HG03432 (cell line): Measurements from ENCODE around the gene CEP192.

ENCODE experiments used
- ATAC-seq: cut with Tn5 transposase; IDR thresholded peaks from one replicate; pipeline ENCODE4 v1.9.1; 2021; ENCODE audit warnings: mild to moderate bottlenecking, moderate library complexity; ENCODE audit not compliant: unreplicated experiment

CEP192 gene

DNA sequence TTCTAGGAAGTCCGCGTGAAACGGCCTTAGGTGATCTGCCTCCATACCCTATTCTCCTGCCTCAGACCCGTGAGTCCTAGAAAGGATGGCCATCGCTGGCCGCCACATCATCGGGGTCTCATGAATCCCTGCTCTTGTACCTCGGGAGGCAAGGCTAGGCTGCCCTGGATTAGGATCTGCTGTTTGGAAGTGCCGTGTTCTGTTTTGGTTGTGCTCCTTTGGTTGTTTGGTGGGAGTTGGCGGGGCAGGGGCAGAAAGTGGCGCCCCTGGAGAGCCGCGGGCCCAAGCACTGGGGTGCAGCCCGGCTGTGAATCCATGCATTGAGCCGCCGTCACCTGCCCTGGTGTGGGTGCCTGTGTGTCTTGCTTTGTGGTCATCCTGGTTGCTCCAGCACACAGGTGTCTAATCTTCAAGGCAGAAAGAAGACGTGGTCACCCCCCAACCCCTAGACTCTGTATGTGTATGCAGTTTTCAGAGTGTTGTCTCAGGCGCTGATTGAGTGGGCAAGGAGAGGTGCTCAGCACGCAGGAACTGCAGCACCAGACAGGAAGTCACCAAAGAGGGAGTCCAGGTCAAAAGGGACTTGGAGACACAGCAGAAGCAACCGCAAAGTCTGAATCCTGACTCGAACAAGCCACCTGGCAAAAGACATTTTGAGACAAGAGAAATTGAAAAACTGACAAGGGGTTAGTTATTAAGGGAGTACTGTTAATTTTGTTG lies 147.4 kb downstream of the CEP192 start:
- ATAC-seq = no peak

DNA sequence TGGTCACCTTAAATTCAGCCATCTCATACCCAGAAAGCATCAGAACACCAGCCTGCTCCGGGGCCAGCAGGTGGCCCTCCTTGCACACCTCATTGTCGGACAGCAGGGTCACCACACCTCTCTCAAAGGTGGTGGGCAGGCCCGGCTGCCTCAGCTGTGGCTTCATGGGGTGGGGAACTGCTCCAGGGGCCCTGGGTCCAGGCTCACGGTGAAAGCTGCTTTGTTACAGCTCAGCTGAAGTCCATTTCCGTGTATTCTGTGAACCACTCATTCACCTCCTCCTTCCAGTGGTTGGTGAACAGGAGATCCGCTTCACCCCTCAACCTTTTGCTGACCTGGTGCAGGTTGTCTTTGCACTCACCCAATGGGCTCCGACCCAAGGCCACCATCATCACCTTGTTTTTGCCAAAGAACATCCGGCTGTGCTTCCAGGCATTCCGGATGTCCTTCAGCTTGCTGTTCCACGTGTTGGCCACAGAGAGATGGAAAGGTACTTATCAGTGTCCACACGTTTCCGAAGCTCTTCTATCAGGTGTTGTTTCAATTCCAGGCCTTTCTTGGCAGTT lies 148.8 kb downstream of the CEP192 start:
- no peak for ATAC-seq

DNA sequence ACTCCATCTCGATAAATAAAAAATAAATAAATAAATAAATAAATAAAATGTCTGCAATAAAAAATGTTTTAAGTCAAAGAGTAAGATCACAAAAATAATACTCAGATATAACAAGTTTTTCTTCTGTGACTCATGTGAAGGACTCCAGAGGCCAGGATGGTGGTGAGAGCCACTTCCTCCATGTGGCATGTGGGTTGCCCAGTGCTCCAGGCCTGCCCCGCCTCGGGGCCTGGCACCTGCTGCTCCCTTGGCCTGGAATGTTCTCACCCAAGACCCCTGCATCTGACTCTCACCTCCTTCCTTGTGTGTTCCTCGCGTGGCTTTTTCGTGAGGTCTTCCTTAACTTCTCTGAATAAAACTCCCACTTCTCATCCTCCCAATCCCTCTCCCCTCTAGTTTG lies 150.0 kb downstream of the CEP192 start:
- ATAC-seq = no peak

GRCh38 chr18:13145636-13146190 lies 154.6 kb downstream of the CEP192 start:
- no peak for ATAC-seq

GRCh38 chr18:13147130-13147529 lies 156.0 kb downstream of the CEP192 start:
- ATAC-seq = no peak

DNA sequence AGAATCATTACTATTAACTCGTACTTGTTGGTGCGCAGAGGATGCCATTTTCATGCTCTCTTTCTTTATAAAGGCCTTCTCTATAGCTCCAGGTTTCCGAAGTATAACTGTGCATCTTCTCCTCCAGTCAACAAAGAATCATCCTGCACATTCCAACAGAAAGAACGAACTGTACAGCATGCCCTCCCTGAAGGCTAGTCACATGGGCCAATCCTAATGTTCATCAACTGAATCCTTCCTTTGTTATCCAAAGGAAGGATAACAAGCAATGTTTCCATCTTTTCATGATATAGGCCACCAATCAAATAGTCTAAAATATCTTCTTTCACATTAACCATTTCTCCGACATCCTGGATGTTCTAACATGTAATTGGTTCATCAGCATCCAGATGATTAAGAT lies 160.5 kb downstream of the CEP192 start:
- no peak for ATAC-seq

DNA sequence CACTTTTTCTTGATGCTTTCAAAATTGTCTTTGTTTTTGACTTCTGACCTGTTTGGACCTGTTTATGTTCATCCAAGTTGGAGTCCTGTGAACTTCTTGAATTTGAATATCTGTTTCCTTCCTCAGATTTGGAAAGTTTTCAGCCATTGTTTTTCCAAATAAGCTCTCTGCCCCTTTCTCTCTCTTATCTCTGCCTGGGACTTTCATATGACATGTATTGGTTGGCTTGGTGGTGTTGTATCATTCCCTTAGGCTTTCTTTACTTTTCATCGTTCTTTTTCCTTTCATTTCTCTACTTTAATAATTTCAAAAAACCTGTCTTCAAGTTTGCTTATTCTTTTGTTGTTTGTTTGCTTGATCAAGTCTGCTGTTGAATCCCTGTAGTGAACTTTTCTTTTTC lies 167.3 kb downstream of the CEP192 start:
- no peak for ATAC-seq

DNA sequence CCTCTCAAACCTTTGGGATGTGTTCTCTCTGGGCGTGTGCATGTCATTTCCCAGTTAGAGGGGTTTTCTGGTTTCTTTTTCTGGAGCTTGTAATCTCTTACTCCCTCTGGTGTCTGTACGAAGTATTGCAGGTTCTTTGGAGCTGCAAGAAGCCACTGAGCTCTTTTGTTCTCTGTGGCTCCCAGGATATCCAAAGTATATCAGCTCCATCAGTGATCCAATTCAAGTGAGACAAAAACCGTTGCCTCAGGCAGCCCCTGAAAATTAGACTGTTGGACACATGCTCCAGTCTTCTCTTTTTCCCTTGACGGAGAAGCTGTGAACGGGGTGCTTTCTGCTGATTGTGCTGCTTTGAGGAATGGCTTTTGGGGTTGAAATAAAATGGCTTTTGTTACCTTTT lies 168.4 kb downstream of the CEP192 start:
- ATAC-seq = no peak

GRCh38 chr18:13161276-13161899 lies 170.2 kb downstream of the CEP192 start:
- ATAC-seq = no peak

DNA sequence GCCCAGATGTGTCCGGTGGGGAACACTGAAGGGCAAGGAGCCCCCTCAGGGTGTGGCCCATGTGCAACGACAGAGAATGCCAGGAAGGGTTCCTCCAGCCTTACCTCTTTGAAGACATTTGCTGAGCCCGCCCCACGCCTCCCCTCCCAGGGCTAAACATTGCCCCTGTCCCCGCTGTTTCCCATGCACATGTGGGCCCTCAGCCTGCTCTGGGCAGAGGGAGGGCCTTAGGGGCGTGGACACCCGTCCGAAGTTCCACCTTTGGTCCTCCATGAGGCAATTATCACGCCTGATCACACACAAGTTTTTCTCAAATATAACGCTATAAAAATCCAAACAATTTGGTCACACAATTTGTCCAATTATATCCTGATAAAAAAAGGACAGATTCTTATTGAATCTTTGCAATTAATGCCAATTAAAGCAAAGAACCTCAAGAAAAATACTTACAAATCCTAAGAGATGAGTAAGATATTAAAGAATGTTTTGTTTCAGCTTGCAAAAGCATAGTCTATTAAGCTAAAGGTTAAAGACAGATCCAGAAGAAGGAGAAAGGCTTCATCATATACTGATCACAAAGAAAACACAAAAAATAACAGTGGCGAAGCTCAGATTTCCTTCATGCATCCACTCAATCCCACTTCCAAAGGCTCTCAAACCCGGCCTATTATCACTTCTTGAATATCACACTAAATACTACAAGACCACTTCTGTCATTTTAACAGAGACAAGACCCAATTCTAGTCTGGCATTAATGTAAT lies 172.2 kb downstream of the CEP192 start:
- no peak for ATAC-seq

- ATAC-seq = no peak
Measured at GRCh38 chr18:13164406-13164805, 173.2 kb downstream of the CEP192 start.

DNA sequence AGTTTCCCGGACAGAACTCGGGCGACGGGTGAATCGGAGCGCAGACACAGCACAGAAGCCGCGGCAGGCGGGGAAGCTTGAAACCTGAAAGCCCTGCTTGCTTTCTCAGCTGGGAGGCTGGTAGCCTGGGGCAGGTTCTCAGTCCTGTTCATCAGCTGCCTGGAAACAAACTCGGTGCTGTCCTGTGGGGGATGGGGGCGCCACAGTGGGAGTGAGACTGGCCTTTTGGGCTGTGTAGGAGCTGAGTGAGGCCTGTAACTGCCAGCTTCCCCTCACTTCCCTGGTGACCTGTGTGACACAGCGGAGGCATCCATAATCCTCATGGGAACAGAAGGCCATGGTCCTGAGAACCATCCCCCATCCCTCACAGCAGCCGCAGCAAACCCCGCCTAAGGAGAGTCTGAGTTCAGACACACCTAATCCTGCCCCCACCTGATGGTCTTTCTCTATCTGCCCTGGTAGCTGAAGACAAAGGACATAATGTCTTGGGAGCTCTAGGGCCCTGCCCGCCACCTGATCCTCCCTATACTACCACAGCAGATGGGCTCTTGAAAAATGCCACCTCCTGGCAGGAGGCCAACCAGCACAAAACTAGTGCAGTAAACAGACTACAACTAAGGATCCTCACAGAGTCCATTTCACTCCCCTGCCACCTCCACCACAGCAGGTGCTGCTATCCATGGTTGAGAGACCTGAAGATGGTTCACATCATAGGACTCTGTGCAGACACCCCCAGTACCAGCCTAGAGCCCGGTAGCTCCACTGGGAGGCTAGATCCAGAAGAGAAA lies 174.7 kb downstream of the CEP192 start:
- ATAC-seq = no peak

- no peak for ATAC-seq
Measured at GRCh38 chr18:13173578-13174145, 182.5 kb downstream of the CEP192 start.
